HepG2 (cell line): ENCODE measurements around the gene DDOST. TPM values are rescaled to one million over a fixed set of nuclear protein-coding genes. Genes with fewer than 3 reads are reported as not detected.

ENCODE experiments used
- ARNT ChIP-seq: fragments of 450-650 bp; IDR thresholded peaks from 2 replicates; pipeline ENCODE4 v1.6.1; 2017
- GPBP1L1 ChIP-seq: sonication (generic); formaldehyde crosslinking; IDR thresholded peaks from 2 replicates; pipeline ENCODE4 v1.5.0; 2020; ENCODE audit warnings: mild to moderate bottlenecking, missing genetic modification reagents
- GTF2F1 ChIP-seq: fragments of 150-350 bp; IDR thresholded peaks from 2 replicates; pipeline ENCODE4 v1.6.1; 2014; ENCODE audit warnings: low read length
- HOXA5 ChIP-seq: sonication (generic); formaldehyde crosslinking; IDR thresholded peaks from 2 replicates; pipeline ENCODE4 v1.4.0; 2020; ENCODE audit warnings: missing genetic modification reagents
- ISL2 ChIP-seq: sonication (generic); formaldehyde crosslinking; IDR thresholded peaks from 2 replicates; pipeline ENCODE4 v1.5.0; 2020; ENCODE audit warnings: missing genetic modification reagents
- KDM6A ChIP-seq: IDR thresholded peaks from 2 replicates; pipeline ENCODE4 v1.6.1; 2016; ENCODE audit warnings: low read depth
- MAF1 ChIP-seq: sonication (generic); formaldehyde crosslinking; IDR thresholded peaks from 2 replicates; pipeline ENCODE4 v1.5.0; 2020; ENCODE audit warnings: missing genetic modification reagents, borderline replicate concordance
- MTF1 ChIP-seq: sonication (generic); formaldehyde crosslinking; IDR thresholded peaks from 2 replicates; pipeline ENCODE4 v1.5.0; 2020; ENCODE audit warnings: missing genetic modification reagents
- MXD4 ChIP-seq: IDR thresholded peaks from 2 replicates; pipeline ENCODE4 v1.6.1; 2016; ENCODE audit warnings: mild to moderate bottlenecking, missing biosample characterization, missing genetic modification reagents
- PAXIP1 ChIP-seq: sonication (generic); formaldehyde crosslinking; conservative IDR thresholded peaks from 2 replicates; pipeline ENCODE4 v1.4.0; 2020; ENCODE audit warnings: mild to moderate bottlenecking, missing genetic modification reagents, moderate library complexity
- RAD21 ChIP-seq: fragments of 450-650 bp; formaldehyde crosslinking; IDR thresholded peaks from 2 replicates; pipeline ENCODE4 v1.5.0; 2020; ENCODE audit warnings: mild to moderate bottlenecking
- RBAK ChIP-seq: sonication (generic); formaldehyde crosslinking; IDR thresholded peaks from 2 replicates; pipeline ENCODE4 v1.5.1; 2020; ENCODE audit warnings: mild to moderate bottlenecking, missing genetic modification reagents
- TBL1XR1 ChIP-seq: fragments of 150-350 bp; IDR thresholded peaks from 2 replicates; pipeline ENCODE4 v1.6.1; 2014; ENCODE audit warnings: borderline replicate concordance, low read length; ENCODE audit not compliant: partially characterized antibody
- ZBTB4 ChIP-seq: sonication (generic); formaldehyde crosslinking; IDR thresholded peaks from 2 replicates; pipeline ENCODE4 v1.4.0; 2020; ENCODE audit warnings: missing genetic modification reagents, mild to moderate bottlenecking, borderline replicate concordance
- ZMAT5 ChIP-seq: sonication (generic); formaldehyde crosslinking; IDR thresholded peaks from 2 replicates; pipeline ENCODE4 v1.5.0; 2020; ENCODE audit warnings: mild to moderate bottlenecking, low read depth, missing genetic modification reagents, borderline replicate concordance
- ZMYM2 ChIP-seq: sonication (generic); formaldehyde crosslinking; IDR thresholded peaks from 2 replicates; pipeline ENCODE4 v1.8.0; 2022; ENCODE audit warnings: mild to moderate bottlenecking, missing genetic modification reagents
- ZNF235 ChIP-seq: sonication (generic); formaldehyde crosslinking; IDR thresholded peaks from 2 replicates; pipeline ENCODE4 v1.8.1; 2023; ENCODE audit warnings: mild to moderate bottlenecking, missing genetic modification reagents, borderline replicate concordance
- ZNF281 ChIP-seq: sonication (generic); formaldehyde crosslinking; IDR thresholded peaks from 2 replicates; pipeline ENCODE4 v1.4.0; 2020; ENCODE audit warnings: missing genetic modification reagents, borderline replicate concordance
- polyA plus RNA-seq, 8 experiments: library from polyadenylated mRNA; depleted of rRNA in 3 of 8; stranded (reverse) in 7 of 8; unstranded in 1 of 8; fragments of >200 nt; fragmentation: Illumina TruSeq in 4 of 8; extraction: Trizol in 4 of 8; gene quantifications; 2 replicates each; pipeline versions ENCODE4 v1.2.1 to v1.2.3, GENCODE V29; 2011 to 2016; ENCODE audit warnings: low read depth in 4 of 8, missing spikeins in 1 of 8, mixed read lengths in 1 of 8; ENCODE audit not compliant: insufficient read depth in 1 of 8
- total RNA-seq, 5 experiments: library from RNA; depleted of rRNA; stranded (reverse); fragments of >200 nt; fragmentation: Illumina TruSeq; extraction: Trizol; gene quantifications; 2 replicates each; pipeline ENCODE4 v1.2.3, GENCODE V29; 2016; ENCODE audit warnings: low read depth in 1 of 5

Gene DDOST
- total and polyA plus RNA-seq, 2 of the 13 experiments (the other 11 are each of a cell fraction or from before 2014, with no cell fraction given), result 335 to 494 TPM

GRCh38 chr1:20633190-20634064, 27.7 kb downstream of the DDOST start, which contains the start of gene PINK1 (continued):
- TF ChIP-seq RBAK (CRISPR knock-in tag), result no peak
- TF ChIP-seq HOXA5 (CRISPR knock-in tag), result 0 out of 2 replicates have a peak, but pooled peaks have one; percentile 12
- peak; percentile 16; the same call in 1 of the 2 replicates for TF ChIP-seq ISL2 (CRISPR knock-in tag)
- TF ChIP-seq GTF2F1, result no peak
- TF ChIP-seq MAF1 (CRISPR knock-in tag), result no peak
- TF ChIP-seq ZBTB4 (CRISPR knock-in tag), result no peak
- TF ChIP-seq TBL1XR1, result no peak
- TF ChIP-seq ARNT, result no peak
- peak; percentile 52 for TF ChIP-seq KDM6A
- peak; percentile 92 for TF ChIP-seq RAD21 (CRISPR knock-in tag)
- TF ChIP-seq ZNF281 (CRISPR knock-in tag), result peak; percentile 35; the same call in 1 of the 2 replicates
- no peak for TF ChIP-seq GPBP1L1
- no peak for TF ChIP-seq ZMYM2 (CRISPR knock-in tag)
- TF ChIP-seq PAXIP1 (CRISPR knock-in tag), result peak; percentile 54
- TF ChIP-seq MXD4, result peak; percentile 91
- no peak for TF ChIP-seq MTF1 (CRISPR knock-in tag)
- TF ChIP-seq ZMAT5 (CRISPR knock-in tag), result no peak
- TF ChIP-seq ZNF235 (CRISPR knock-in tag), result no peak
